HG02759 (cell line): ENCODE results near the gene CLEC11A.
"Not testable (repeated sequence)": the region's sequence is repeated elsewhere in the genome, so short reads cannot be mapped to it uniquely, and the experiment has no call there.

Experiments used
- ATAC-seq: cut with Tn5 transposase; IDR thresholded peaks from one replicate; pipeline ENCODE4 v1.9.1; 2021; ENCODE audit warnings: mild to moderate bottlenecking, moderate library complexity; ENCODE audit not compliant: unreplicated experiment

CLEC11A gene

DNA sequence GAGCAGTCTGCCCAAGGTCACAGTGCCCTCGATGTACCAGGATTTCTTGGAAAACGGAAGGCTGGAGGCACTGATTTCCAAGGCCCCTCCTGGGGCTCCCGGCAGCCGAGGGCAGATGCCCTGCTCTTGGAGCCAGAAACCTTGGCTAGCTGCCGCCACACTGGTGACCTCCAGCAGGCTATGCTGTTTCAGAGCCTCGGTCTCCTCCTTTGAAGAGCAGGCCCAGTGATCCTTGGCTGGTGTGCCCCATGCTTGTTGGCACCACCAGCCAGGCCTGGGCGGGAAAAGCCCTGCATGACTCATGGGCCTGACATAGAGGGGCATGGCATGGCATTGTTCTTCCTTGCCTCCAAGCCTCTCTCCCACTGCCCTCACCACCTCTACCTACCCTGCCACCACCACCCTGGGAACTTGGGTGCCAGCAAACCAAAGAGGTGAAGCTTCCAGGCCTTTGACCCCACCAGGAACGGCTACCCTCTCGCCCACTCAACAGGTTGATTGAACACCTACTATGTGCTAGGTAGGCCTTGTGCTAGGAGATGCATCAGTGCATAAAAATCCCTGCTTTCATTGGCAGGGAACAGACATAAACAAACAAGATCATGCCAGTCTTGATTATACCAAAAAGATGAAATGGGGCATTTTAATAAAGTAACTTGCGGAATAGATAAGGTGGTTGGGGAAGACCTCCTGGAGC lies 1.6 kb upstream of the CLEC11A start:
- ATAC-seq = no peak

DNA sequence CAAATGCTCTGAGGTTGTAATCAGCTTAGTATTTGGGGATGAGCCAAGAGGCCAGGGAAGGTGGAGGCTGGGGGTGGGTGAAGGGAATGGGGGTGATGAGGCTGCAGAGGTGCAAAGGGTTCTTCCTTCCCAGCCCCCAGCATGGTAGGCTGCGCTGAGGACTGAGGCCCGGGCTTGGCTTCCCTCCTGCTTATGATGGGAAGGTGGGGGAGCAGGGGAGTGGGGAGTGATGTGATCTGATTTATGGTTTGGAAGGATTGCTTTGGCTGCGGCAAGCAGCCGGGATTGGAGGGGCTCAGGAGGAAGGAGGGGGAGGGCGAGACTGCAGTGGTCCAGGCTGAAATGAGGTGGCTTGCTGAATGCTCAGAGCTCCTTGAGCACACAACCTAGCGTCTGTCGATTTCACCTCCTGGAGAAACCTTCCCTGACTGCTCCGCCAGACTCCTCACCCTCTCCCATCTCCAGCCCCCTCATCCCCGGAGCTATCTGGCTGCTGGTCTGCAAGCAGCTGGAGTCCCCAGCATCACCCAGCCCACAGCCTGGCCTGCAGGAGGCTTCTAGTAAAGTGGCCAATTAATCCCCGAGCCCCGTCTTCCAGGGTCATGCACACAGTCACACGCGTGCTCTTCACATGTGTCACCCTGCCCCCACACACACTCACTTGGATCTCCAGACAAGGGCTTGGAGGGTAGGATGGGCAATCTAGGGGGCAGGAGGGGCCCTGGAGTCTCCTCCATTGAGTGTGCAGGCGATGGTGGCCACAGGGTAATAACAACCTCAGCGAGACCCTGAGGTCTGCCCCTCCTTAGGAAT lies 757 bp upstream of the CLEC11A start:
- ATAC-seq = no peak

DNA sequence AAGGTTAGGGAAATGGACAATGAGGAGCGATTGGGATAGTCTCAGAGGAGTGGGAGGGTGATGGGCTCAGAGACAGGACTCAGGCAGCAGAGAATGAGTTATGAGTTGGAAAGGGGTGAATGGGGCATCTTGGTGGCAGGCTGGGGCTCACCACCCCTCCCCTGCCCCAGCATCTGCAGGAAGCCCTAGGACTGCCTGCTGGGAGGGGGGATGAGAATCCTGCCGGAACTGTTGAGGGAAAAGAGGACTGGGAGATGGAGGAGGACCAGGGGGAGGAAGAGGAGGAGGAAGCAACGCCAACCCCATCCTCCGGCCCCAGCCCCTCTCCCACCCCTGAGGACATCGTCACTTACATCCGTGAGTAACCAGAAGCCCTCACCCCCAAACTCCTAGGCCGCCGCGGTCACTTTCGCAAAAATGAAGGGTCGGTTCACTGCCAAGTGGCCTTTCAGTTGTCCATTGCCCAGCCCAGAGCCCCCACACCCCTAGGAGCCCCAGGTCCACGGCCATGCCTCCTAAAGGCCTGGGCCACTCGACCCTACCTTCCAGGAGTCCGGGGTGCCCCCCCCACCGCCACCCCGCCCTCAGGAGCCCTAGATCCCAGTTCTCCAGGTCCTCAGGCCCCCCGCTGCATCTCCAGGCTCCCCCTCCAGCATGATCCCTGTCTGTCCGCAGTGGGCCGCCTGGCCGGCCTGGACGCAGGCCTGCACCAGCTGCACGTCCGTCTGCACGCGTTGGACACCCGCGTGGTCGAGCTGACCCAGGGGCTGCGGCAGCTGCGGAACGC lies 764 bp downstream of the CLEC11A start:
- no peak for ATAC-seq

DNA sequence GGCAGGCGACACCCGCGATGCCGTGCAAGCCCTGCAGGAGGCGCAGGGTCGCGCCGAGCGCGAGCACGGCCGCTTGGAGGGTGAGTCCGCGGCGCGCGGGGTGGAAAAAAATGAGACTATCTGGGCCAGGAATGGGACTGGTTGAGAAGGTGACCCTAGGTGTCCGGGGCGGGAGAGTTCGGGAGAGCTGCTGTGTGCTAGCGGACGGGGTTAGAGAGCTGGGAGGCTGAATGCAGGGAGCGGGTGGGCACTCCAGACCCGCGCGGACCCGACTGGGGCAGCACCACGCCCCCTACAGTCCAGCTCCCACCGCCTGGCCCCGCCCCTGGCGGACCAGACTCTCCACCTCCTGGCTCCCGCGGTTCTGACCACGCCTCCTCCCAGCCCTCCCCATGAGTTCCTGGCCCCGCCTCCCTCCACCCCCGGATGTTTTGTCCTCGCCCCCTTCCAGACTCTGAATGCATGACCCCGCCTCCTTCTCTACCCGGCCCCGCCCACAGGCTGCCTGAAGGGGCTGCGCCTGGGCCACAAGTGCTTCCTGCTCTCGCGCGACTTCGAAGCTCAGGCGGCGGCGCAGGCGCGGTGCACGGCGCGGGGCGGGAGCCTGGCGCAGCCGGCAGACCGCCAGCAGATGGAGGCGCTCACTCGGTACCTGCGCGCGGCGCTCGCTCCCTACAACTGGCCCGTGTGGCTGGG lies 1.5 kb downstream of the CLEC11A start:
- peak; percentile 80 for ATAC-seq

DNA sequence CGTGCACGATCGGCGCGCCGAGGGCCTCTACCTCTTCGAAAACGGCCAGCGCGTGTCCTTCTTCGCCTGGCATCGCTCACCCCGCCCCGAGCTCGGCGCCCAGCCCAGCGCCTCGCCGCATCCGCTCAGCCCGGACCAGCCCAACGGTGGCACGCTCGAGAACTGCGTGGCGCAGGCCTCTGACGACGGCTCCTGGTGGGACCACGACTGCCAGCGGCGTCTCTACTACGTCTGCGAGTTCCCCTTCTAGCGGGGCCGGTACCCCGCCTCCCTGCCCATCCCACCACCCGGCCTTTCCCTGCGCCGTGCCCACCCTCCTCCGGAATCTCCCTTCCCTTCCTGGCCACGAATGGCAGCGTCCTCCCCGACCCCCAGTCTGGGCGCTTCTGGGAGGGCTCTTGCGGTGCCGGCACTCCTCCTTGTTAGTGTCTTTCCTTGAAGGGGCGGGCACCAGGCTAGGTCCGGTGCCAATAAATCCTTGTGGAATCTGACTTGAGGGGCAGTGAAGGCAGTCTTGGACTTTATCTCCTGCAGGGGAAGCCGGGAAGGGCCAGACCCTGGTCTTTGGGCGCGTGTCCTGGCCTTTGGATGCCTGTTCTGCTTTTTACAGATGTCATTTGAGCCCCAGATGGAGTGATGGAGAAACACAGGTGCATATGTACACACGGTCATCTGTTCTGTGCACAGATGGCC lies 2.2 kb downstream of the CLEC11A start:
- ATAC-seq = peak; percentile 30

DNA sequence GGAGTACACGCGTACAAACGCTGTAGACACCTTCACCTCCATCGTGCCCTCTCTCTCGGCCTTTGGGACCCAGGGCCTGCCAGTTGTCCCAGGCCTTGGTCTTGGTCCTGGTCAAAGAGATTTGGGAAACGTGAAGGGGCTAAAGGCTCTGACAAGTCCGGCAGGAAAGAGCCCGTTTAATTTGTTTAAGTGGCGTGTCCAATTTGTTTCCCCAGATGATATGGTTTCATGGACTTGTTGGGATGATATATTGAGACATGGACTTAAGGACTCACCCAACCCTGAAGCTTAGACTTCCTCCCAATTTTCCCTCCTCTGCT lies 2.7 kb downstream of the CLEC11A start:
- no peak for ATAC-seq

DNA sequence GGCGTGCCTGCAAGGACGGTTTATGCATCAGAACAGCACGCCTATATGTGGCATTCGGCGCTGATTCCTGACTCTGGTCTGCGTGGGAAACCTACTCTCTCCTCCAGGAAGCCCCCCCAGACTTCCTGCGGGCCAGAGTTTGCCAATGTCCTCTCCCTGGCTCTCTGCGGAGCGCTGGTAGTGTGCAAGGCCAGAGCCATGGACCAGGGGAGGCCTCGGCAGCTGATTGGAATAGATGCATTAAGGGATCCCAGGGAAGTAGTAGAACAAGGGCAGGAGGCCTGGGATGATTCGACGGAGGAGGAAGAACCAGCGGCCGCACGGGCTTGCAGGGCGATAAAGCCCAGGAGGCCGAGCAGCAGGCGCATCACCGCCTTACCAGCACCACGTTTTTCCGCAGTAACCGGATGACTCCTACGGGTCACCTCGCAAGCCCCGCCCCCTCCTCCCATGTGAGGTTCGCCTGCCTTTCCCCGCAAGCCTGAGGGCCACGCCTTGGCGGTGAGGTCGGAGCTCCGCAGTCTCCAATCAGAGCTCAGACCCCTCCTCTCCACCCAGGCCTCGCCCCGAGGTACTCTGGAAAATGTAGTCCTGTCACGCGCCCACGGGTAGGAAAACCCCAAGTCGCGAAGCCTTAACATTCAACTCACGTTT lies 5.0 kb downstream of the CLEC11A start:
- no peak for ATAC-seq

DNA sequence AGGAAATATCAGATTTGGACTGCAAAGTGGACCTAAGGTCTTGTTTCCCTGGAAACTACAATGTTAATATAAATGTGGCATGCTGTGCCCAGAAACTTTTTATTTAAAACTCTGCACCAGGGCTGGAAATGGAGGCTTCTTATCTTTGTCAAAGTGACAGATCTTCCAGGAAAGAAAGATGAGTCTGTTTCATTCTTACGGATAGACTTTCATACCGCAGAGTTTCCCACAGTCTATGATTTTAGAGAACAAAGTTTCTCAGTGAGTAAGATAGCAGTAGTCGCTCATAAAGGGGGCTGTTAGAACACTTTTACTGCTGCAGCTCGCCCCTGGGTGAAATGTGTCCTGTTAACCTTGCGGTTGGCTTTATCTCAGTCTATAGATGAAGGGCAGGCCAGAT lies 6.7 kb downstream of the CLEC11A start:
- no peak for ATAC-seq

DNA sequence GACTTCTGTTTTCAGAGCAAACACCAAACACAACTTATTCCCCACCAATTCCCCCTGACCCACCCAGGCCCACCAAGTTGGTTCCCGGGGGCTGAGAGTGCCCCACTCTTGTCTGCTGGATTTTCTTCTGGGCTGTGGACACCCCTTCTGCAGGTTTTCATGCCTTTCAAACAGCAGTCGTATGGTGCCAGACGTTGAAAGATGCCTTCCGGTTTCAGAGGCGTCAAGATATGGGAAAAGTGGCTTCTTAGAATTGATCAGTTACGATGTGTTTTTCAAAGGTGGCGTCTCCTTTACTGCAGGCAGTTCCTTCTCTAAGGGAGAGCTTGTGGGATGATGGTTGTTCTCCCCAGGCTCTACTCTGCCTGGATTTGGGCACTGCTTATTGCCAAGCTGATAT lies 12.7 kb downstream of the CLEC11A start:
- ATAC-seq = no peak

DNA sequence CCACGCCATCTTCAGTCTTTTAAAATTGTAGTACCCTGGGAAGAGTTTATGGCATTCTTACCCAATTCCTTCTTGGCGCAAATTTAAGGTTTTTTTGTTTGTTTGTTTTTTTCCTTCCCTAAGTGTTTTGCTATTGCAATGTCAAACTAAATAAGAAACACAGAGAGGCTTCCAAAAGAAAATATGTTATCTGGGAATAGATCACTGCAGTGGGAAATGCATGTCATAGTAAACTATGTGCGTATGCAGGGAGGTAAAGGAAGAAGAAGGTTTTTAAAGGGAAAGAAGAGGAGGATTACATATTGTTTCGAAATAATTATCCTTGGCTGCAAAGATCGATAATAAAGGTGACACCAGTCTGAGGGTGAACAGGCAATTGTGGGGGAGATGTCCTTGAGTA lies 13.2 kb downstream of the CLEC11A start:
- ATAC-seq = no peak

DNA sequence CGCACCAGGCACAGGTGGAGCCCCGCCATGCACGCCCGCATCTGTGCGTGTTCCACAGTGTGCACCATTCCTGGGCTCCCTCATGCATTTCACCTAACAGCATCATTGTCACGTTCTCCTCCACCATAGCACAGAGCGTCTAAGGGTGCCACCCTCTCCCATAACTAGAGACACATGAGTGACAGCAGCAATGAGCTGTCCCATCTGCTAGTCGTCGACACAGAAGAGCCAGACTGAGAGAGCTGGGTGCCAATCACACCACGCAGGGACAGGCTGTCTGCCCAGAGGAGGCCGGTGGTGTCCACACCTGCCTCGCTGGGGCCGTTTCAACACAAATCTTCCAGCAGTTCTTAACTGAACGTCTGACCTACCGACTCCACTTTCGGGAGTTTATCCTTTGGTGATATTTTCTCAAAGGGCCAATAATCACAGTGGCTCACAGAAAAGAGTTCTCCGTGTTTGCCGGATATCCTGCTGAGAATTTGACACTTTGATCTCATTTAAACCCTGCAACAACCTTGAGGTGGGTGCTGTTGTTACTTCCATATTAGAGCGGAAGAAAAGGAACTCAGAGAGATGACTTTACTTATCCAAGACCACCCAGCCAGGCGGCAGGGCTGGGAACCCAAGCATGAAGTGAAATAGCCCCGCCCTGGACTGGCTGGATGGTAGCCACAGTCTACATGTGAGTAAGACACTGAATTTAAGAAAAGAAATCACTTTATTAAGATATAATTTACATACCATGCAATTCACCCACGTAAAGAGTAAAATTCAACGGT lies 16.2 kb downstream of the CLEC11A start:
- no peak for ATAC-seq

DNA sequence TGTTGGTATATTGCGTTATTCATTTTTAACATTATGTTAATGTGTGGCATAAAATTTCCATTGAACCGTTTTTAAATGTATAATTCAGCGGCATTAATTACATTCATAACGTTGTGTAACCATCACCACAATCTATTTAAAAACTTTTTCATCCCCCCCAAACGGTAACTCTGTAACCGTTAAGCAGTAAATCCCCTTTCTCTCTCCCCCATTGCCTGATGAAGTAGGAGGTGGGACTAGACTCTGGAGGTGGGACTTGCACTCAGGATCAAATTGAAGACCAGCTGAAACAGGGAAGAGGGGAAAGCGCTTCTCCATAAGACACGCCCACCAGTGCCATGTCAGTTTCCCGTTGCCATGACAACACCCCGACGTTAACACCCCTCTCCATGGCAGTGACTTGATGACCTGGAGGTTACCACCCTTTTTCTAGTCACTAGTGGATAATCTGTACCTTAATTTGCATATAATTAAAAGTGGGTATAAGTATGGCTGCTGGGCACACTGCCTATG lies 16.8 kb downstream of the CLEC11A start:
- ATAC-seq = no peak

DNA sequence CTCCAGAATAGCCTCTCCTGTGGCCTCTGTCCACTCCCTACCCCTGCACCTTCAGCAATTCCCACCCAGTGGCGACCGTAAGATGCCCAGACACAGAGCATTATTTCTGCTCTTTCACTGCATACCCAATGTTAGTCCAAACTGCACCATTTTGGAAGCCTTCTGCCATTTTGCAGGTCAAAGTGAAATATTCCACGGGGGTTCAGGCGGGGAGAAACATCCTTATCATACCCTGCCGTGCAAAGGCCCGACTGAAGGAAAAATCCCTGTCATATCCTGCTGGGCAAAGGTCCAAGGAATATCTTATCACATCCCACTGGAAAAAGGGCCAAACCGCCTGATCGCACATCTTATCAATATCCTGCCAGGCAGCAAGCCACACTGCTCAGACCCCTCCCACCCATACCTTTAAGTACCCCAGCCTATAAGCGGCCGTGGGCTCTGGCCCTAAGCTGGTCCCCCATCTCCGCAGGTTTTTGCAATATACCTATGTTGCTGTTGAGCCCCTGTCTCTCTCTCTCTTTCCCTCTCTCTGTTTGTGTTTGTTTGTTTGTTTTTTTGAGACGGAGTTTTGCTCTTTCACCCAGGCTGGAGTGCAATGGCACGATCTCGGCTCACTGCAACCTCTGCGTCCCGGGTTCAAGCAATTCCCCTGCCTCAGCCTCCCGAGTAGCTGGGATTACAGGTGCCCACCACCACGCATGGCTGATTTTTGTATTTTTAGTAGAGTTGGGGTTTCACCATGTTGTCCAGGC lies 18.2 kb downstream of the CLEC11A start:
- no peak for ATAC-seq

DNA sequence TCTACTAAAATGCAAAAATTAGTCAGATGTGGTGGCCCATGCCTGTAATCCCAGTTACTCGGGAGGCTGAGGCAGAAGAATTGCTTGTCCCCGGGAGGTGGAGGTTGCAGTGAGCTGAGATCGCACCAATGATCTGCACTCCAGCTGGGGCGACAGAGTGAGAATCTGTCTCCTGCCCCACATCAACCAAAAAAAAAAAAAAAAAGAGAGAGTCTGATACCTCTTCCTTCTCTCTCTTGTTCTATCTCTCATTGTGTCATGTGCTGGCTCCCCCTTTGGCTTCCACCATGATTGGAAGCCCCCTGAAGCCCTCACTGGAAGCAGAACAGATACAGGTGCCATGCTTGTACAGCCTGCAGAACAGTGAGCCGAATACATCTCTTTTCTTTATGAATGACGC lies 20.4 kb downstream of the CLEC11A start:
- no peak for ATAC-seq

DNA sequence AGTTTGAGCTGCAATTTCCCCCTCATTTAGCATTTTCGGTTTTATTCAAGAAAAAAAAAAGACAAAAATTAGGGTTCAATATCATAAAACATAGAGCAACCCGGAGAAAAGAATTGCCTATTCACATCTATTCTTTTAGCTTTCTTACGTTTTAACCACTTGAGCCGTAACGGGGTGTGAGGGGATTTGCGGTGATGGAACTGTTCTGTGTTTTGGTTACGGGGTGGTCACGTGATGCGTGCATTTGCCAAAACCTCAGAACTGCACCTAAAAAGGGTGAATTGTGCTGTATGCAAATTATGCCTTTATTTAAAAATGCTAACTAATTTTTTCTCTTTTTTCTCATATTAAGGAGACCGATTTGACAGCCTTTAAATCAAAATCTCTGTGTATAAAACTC lies 22.1 kb downstream of the CLEC11A start:
- no peak for ATAC-seq

DNA sequence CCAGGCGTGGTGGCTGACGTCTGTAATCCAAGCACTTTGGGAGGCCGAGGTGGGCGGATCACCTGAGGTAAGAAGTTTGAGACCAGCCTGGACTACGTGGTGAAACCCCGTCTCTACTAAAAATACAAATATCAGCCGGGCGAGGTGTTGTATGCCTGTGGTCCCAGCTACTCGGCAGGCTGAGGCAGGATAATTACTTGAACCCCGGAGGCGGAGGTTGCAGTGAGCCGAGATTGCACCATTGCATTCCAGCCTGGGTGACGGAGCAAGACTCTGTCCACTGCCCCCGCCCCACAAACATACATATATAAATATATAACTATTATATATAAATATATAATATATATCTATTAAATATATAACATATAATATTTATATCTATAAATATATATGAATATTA lies 24.0 kb downstream of the CLEC11A start:
- ATAC-seq = not testable (repeated sequence)

DNA sequence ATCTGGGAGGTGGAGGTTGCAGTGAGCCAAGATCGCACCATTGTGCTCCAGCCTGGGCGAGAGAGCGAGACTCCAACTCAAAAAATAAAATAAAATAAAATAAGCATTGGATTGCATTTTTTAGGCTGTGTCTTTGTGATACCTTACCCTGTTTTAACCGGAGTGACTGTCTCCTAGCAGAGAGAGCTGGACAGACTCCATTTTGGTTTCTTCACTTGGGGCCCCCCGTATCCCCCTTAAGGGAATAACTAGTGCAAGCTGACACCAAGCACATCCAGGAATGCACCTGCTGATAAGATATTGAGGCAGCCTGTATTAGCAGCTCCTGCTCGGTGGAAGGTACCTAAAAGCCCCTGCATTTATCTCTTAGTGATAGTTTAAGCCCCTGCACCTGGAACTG lies 26.3 kb downstream of the CLEC11A start:
- no peak for ATAC-seq

DNA sequence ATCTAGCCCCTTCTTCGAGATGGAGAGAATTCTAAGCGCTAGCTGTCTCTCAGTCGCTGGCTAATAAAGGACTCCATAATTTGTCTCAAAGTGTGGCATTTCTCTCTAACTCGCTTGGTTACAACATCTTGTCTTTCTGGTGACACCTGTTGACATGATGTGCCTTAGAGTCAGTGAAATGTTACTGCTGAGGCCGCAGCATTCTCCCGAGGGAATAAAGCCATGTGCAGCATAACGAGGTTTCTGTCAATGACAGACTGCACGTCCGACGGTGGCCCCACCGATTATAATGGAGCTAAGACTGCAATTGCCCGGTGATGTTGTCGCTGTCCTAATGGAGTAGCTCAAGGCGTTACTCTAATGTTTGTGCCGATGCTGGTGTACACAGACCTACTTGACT lies 26.8 kb downstream of the CLEC11A start:
- no peak for ATAC-seq
